Body of pancreas (tissue), 4 donors: Measurements from ENCODE around the gene RIPK4. TPM values are rescaled to one million over a fixed set of nuclear protein-coding genes. Genes with fewer than 3 reads are reported as not detected.
"Not testable (repeated sequence)": the region's sequence is repeated elsewhere in the genome, so short reads cannot be mapped to it uniquely, and the experiment has no call there.

Experiments used
- ATAC-seq: fragments of 150-250 bp; one replicate; pipeline ENCODE4 v1.9.1; 2016
- DNase-seq, 4 donors: peaks; one replicate each; pipeline ENCODE4 v3.0.0-alpha.2; 2019
- H3K27ac ChIP-seq, 4 donors: fragments of 200-600 bp; sonication (generic); 1 replicate in 3 of 4; 2 replicates in 1 of 4; pipeline versions ENCODE4 v1.5.1 to v1.6.1; 2016 to 2019; ENCODE audit warnings: mild to moderate bottlenecking in 1 of 4, mixed read lengths in 1 of 4, moderate library complexity in 1 of 4
- H3K27me3 ChIP-seq, 2 donors: fragments of 200-600 bp; sonication (generic); one replicate each; pipeline ENCODE4 v1.6.0; 2016; ENCODE audit warnings: mild to moderate bottlenecking in 1 of 2
- H3K36me3 ChIP-seq, 2 donors: fragments of 200-600 bp; sonication (generic); replicated peaks in 1 of 2; 2 replicates each; pipeline ENCODE4 v1.5.1; 2016; ENCODE audit warnings: low read depth in 2 of 2; ENCODE audit not compliant: insufficient read depth in 1 of 2
- H3K4me1 ChIP-seq: fragments of 200-600 bp; sonication (generic); one replicate; pipeline ENCODE4 v1.6.0; 2016
- H3K4me3 ChIP-seq, 2 donors: fragments of 200-600 bp; sonication (generic); 1 replicate in 1 of 2; 2 replicates in 1 of 2; pipeline ENCODE4 v1.5.1; 2016 to 2019
- H3K9me3 ChIP-seq, 3 donors: fragments of 200-600 bp; sonication (generic); 1 replicate in 2 of 3; 2 replicates in 1 of 3; pipeline ENCODE4 v1.5.1; 2016
- POLR2A ChIP-seq, 3 donors: fragments of 450-650 bp; IDR thresholded peaks; one replicate each; pipeline ENCODE4 v1.6.1; 2016; ENCODE audit warnings: antibody characterized with exemption in 3 of 3, mild to moderate bottlenecking in 2 of 3
- WGBS, 2 donors: methylation state at CpG; one replicate each; pipeline ENCODE4 v1.1.5; 2017; 5-methylcytosine and 5-hydroxymethylcytosine counted together
- intact Hi-C: fragments of 100-400 bp; cut with DNase I; formaldehyde crosslinking; loops from one replicate; pipeline ENCODE4 v1.15.1; 2023
- total RNA-seq, 2 donors: library from RNA; depleted of rRNA; stranded (reverse); fragments of >200 nt; gene quantifications; one replicate each; pipeline ENCODE4 v1.1.0, GENCODE V29; 2016
- TF ChIP-seq, protein P1 (sequence below), 7 experiments: fragments of 450-650 bp in 4 of 7; fragments of 200-600 bp in 3 of 7; sonication (generic) in 3 of 7; IDR thresholded peaks; one replicate each; pipeline ENCODE4 v1.5.1; 2016 to 2019; ENCODE audit warnings: antibody characterized with exemption in 7 of 7

RIPK4 gene
- total RNA-seq, 2 donors from 2014 or later: 14.5 to 18.1 TPM

GRCh38 chr21:41703857-41704501 is 62.9 kb downstream of the RIPK4 start:
- WGBS, 2 donors: 69 to 73% methylated on average over 9 to 18 of the region's 18 CpGs
- peak overlapping the region; percentile 15 to 64 (median 56) for H3K27ac ChIP-seq

GRCh38 chr21:41701749-41702148 is 65.1 kb downstream of the RIPK4 start:
- H3K4me3 ChIP-seq: no peak overlapping the region
- no peak overlapping the region for H3K27ac ChIP-seq
- TF ChIP-seq, protein P1, sequence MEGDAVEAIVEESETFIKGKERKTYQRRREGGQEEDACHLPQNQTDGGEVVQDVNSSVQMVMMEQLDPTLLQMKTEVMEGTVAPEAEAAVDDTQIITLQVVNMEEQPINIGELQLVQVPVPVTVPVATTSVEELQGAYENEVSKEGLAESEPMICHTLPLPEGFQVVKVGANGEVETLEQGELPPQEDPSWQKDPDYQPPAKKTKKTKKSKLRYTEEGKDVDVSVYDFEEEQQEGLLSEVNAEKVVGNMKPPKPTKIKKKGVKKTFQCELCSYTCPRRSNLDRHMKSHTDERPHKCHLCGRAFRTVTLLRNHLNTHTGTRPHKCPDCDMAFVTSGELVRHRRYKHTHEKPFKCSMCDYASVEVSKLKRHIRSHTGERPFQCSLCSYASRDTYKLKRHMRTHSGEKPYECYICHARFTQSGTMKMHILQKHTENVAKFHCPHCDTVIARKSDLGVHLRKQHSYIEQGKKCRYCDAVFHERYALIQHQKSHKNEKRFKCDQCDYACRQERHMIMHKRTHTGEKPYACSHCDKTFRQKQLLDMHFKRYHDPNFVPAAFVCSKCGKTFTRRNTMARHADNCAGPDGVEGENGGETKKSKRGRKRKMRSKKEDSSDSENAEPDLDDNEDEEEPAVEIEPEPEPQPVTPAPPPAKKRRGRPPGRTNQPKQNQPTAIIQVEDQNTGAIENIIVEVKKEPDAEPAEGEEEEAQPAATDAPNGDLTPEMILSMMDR (IDR thresholded peaks at IDR 0.05): no peak
- TF ChIP-seq POLR2A (IDR thresholded peaks at IDR 0.05): no peak
- intact Hi-C loops: no loop called here
- H3K36me3 ChIP-seq: no peaks in the 10 kb centered on the region
- ATAC-seq (no peak), DNase-seq (no peak)
- no peaks in the 10 kb centered on the region for H3K9me3 ChIP-seq
- no peaks in the 10 kb centered on the region for H3K27me3 ChIP-seq
- peaks cover 25% of the 10 kb centered on the region for H3K4me1 ChIP-seq
- 90% methylated on average over 10 of the region's 10 CpGs for WGBS, 2 donors

More at GRCh38 chr21:41703857-41704501, 62.9 kb downstream of the RIPK4 start:
- DNase-seq (peak; percentile 54 to 88 (median 78)), ATAC-seq (peak; percentile 70)
- Histone ChIP-seq H3K4me1 (peaks cover 39% of the 10 kb centered on the region), H3K9me3 (no peaks in the 10 kb centered on the region), H3K4me3 (no peak overlapping the region), H3K27me3 (no peaks in the 10 kb centered on the region), H3K36me3 (no peaks in the 10 kb centered on the region)
- intact Hi-C loops: no loop called here
- TF ChIP-seq, protein P1 (IDR thresholded peaks at IDR 0.05): no peak
- no peak for TF ChIP-seq POLR2A (IDR thresholded peaks at IDR 0.05)

GRCh38 chr21:41699311-41699710 is 67.5 kb downstream of the RIPK4 start:
- no peaks in the 10 kb centered on the region for H3K27me3 ChIP-seq
- peaks cover 7% of the 10 kb centered on the region for H3K4me1 ChIP-seq
- TF ChIP-seq, protein P1 (IDR thresholded peaks at IDR 0.05): no peak
- no peak for TF ChIP-seq POLR2A (IDR thresholded peaks at IDR 0.05)
- DNase-seq: no peak
- H3K36me3 ChIP-seq: no peaks in the 10 kb centered on the region
- intact Hi-C loops: no loop called here
- no peaks in the 10 kb centered on the region for H3K9me3 ChIP-seq
- WGBS, 2 donors: 79 to 85% methylated on average over 10 of the region's 10 CpGs
- ATAC-seq: no peak
- no peak overlapping the region for H3K4me3 ChIP-seq
- no peak overlapping the region for H3K27ac ChIP-seq

- intact Hi-C loops: no loop called here
- TF ChIP-seq, protein P1 (IDR thresholded peaks at IDR 0.05): no peak
- no peak for TF ChIP-seq POLR2A (IDR thresholded peaks at IDR 0.05)
- H3K36me3 ChIP-seq: no peaks in the 10 kb centered on the region
- ATAC-seq (no peak), DNase-seq (no peak)
- no peaks in the 10 kb centered on the region for H3K9me3 ChIP-seq
- no peaks in the 10 kb centered on the region for H3K27me3 ChIP-seq
- H3K27ac ChIP-seq: no peak overlapping the region
- 93 to 95% methylated on average over 10 to 11 of the region's 11 CpGs for WGBS, 2 donors
- no peaks in the 10 kb centered on the region for H3K4me1 ChIP-seq
- no peak overlapping the region for H3K4me3 ChIP-seq
These were observed 68.8 kb downstream of the RIPK4 start for GRCh38 chr21:41698071-41698470.

- DNase-seq (no peak), ATAC-seq (no peak)
- 53 to 63% methylated on average over 2 of the region's 2 CpGs for WGBS, 2 donors
- Histone ChIP-seq H3K27me3 (no peaks in the 10 kb centered on the region), H3K27ac (no peak overlapping the region), H3K9me3 (no peaks in the 10 kb centered on the region), H3K4me1 (no peaks in the 10 kb centered on the region), H3K4me3 (no peak overlapping the region), H3K36me3 (no peaks in the 10 kb centered on the region)
- TF ChIP-seq, protein P1 (IDR thresholded peaks at IDR 0.05): no peak
- TF ChIP-seq POLR2A (IDR thresholded peaks at IDR 0.05): no peak
- intact Hi-C loops: no loop called here
These were observed 71.3 kb downstream of the RIPK4 start for GRCh38 chr21:41695513-41695912.

- WGBS, 2 donors: 68 to 69% methylated on average over 4 of the region's 4 CpGs
- H3K4me3 ChIP-seq, H3K27me3 ChIP-seq, H3K27ac ChIP-seq, H3K9me3 ChIP-seq, ATAC-seq, H3K36me3 ChIP-seq, intact Hi-C loops, H3K4me1 ChIP-seq, DNase-seq: not testable (repeated sequence)
These were observed 72.8 kb downstream of the RIPK4 start for GRCh38 chr21:41694042-41694441.
